DMS53 treated with DMSO at 0.1 percent for 48 hours (cell line): ENCODE data around the gene ACTR8.

Experiments
- DNase-seq: peaks from one replicate; lab custom pipeline; 2025; ENCODE audit not compliant: unreplicated experiment; lab: John Stamatoyannopoulos, UW

ACTR8 gene

GRCh38 chr3:53817809-53818208, 64.1 kb downstream of the ACTR8 start:
- DNase-seq = no peak

- no peak for DNase-seq
These were observed 64.7 kb downstream of the ACTR8 start for GRCh38 chr3:53817211-53817610.
